ENCODE data around the gene TMEM203. TPM values are rescaled to one million over a fixed set of nuclear protein-coding genes. Genes with fewer than 3 reads are reported as not detected.

The TMEM203 gene
- total and polyA plus RNA-seq, 10 of the 15 experiments (the other 5 are each of a cell fraction or from before 2014, with no cell fraction given), result 7.2 to 68.1 (median 33.8) TPM

DNA sequence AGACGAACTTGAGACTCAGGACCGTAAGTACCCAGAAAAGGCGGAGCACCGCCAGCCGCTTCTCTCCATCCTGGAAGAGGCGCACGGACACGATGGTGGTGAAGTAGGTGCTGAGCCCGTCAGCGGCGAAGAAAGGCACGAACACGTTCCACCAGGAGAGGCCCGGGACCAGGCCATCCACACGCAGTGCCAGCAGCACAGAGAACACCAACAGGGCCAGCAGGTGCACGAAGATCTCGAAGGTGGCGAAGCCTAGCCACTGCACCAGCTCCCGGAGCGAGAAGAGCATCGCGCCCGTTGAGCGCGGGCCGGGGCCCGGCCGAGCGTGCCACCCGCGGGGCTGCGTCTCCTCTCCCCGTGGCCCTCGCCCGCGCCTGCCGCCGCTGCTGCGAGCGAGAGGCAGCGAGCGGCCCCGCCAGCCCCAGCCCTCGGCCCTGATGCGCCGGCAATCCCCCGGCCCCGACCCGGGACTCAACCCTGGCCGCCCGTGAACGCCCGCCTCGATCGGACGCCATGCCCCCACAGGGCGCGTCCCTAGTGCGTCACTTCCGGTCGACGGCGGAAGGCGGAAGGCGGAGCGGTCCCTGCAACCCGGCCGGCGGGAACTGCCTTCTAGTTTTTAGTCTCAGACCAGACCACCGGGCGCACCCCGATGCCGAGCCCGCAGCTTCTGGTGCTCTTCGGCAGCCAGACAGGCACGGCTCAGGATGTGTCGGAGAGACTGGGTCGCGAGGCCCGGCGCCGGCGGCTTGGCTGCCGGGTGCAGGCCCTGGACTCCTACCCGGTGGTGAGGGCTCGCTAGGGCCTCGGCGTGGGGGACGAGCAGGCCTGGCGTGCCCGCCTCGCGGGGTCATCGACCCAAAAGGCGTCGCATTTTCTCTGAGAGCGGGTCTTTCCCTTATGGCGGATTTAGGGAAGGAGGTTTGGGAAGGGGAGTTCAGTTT, at the start of gene TMEM203, which contains the start of gene NDOR1 (continued):
- TF ChIP-seq EP300 (IDR thresholded peaks at IDR 0.05; ENCODE audit: borderline replicate concordance in 1 of 2, control insufficient read depth in 1 of 2, low read depth in 2 of 2, low read length in 2 of 2), result no peak
- TF ChIP-seq, protein P1, sequence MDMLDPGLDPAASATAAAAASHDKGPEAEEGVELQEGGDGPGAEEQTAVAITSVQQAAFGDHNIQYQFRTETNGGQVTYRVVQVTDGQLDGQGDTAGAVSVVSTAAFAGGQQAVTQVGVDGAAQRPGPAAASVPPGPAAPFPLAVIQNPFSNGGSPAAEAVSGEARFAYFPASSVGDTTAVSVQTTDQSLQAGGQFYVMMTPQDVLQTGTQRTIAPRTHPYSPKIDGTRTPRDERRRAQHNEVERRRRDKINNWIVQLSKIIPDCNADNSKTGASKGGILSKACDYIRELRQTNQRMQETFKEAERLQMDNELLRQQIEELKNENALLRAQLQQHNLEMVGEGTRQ (IDR thresholded peaks at IDR 0.05; ENCODE audit: borderline replicate concordance, low read depth, low read length), result no peak
- TF ChIP-seq NR2F1 (conservative IDR thresholded peaks at IDR 0.05), result peak; percentile 74
- TF ChIP-seq, protein P2, sequence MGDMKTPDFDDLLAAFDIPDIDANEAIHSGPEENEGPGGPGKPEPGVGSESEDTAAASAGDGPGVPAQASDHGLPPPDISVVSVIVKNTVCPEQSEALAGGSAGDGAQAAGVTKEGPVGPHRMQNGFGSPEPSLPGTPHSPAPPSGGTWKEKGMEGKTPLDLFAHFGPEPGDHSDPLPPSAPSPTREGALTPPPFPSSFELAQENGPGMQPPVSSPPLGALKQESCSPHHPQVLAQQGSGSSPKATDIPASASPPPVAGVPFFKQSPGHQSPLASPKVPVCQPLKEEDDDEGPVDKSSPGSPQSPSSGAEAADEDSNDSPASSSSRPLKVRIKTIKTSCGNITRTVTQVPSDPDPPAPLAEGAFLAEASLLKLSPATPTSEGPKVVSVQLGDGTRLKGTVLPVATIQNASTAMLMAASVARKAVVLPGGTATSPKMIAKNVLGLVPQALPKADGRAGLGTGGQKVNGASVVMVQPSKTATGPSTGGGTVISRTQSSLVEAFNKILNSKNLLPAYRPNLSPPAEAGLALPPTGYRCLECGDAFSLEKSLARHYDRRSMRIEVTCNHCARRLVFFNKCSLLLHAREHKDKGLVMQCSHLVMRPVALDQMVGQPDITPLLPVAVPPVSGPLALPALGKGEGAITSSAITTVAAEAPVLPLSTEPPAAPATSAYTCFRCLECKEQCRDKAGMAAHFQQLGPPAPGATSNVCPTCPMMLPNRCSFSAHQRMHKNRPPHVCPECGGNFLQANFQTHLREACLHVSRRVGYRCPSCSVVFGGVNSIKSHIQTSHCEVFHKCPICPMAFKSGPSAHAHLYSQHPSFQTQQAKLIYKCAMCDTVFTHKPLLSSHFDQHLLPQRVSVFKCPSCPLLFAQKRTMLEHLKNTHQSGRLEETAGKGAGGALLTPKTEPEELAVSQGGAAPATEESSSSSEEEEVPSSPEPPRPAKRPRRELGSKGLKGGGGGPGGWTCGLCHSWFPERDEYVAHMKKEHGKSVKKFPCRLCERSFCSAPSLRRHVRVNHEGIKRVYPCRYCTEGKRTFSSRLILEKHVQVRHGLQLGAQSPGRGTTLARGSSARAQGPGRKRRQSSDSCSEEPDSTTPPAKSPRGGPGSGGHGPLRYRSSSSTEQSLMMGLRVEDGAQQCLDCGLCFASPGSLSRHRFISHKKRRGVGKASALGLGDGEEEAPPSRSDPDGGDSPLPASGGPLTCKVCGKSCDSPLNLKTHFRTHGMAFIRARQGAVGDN (IDR thresholded peaks at IDR 0.05), result peak; percentile 71
- TF ChIP-seq, protein P3, sequence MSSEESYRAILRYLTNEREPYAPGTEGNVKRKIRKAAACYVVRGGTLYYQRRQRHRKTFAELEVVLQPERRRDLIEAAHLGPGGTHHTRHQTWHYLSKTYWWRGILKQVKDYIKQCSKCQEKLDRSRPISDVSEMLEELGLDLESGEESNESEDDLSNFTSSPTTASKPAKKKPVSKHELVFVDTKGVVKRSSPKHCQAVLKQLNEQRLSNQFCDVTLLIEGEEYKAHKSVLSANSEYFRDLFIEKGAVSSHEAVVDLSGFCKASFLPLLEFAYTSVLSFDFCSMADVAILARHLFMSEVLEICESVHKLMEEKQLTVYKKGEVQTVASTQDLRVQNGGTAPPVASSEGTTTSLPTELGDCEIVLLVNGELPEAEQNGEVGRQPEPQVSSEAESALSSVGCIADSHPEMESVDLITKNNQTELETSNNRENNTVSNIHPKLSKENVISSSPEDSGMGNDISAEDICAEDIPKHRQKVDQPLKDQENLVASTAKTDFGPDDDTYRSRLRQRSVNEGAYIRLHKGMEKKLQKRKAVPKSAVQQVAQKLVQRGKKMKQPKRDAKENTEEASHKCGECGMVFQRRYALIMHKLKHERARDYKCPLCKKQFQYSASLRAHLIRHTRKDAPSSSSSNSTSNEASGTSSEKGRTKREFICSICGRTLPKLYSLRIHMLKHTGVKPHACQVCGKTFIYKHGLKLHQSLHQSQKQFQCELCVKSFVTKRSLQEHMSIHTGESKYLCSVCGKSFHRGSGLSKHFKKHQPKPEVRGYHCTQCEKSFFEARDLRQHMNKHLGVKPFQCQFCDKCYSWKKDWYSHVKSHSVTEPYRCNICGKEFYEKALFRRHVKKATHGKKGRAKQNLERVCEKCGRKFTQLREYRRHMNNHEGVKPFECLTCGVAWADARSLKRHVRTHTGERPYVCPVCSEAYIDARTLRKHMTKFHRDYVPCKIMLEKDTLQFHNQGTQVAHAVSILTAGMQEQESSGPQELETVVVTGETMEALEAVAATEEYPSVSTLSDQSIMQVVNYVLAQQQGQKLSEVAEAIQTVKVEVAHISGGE (CRISPR knock-in tag; IDR thresholded peaks at IDR 0.05), result peak; percentile 57; the same call in 1 of the 2 replicates
- TF ChIP-seq GABPA (IDR thresholded peaks at IDR 0.05; ENCODE audit: low read depth), result peak; percentile 96
- TF ChIP-seq, protein P4, sequence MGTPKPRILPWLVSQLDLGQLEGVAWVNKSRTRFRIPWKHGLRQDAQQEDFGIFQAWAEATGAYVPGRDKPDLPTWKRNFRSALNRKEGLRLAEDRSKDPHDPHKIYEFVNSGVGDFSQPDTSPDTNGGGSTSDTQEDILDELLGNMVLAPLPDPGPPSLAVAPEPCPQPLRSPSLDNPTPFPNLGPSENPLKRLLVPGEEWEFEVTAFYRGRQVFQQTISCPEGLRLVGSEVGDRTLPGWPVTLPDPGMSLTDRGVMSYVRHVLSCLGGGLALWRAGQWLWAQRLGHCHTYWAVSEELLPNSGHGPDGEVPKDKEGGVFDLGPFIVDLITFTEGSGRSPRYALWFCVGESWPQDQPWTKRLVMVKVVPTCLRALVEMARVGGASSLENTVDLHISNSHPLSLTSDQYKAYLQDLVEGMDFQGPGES (IDR thresholded peaks at IDR 0.05), result no peak
- peak; percentile 35; the same call in 1 of the 2 replicates for TF ChIP-seq STAT1 (conservative IDR thresholded peaks at IDR 0.05)
- peak; percentile 77 for TF ChIP-seq HDAC6 (IDR thresholded peaks at IDR 0.05; ENCODE audit: unreplicated experiment)
- TF ChIP-seq TARDBP (IDR thresholded peaks at IDR 0.05; ENCODE audit: borderline replicate concordance), result peak; percentile 64; the same call in 1 of the 2 replicates
- no peak for TF ChIP-seq SREBF1 (IDR thresholded peaks at IDR 0.05; ENCODE audit: low read length)
- TF ChIP-seq, protein P5, sequence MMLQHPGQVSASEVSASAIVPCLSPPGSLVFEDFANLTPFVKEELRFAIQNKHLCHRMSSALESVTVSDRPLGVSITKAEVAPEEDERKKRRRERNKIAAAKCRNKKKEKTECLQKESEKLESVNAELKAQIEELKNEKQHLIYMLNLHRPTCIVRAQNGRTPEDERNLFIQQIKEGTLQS (IDR thresholded peaks at IDR 0.05; ENCODE audit: borderline replicate concordance, extremely low read depth, low read depth, low read length), result peak; percentile 79; the same call in 1 of the 2 replicates
- TF ChIP-seq, protein P6, sequence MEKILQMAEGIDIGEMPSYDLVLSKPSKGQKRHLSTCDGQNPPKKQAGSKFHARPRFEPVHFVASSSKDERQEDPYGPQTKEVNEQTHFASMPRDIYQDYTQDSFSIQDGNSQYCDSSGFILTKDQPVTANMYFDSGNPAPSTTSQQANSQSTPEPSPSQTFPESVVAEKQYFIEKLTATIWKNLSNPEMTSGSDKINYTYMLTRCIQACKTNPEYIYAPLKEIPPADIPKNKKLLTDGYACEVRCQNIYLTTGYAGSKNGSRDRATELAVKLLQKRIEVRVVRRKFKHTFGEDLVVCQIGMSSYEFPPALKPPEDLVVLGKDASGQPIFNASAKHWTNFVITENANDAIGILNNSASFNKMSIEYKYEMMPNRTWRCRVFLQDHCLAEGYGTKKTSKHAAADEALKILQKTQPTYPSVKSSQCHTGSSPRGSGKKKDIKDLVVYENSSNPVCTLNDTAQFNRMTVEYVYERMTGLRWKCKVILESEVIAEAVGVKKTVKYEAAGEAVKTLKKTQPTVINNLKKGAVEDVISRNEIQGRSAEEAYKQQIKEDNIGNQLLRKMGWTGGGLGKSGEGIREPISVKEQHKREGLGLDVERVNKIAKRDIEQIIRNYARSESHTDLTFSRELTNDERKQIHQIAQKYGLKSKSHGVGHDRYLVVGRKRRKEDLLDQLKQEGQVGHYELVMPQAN (conservative IDR thresholded peaks at IDR 0.05), result peak; percentile 96
- no peak for TF ChIP-seq FOXK2 (IDR thresholded peaks at IDR 0.05)
- TF ChIP-seq SIX5 (IDR thresholded peaks at IDR 0.05; ENCODE audit: low read depth, low read length, severe bottlenecking), result peak; percentile 67

Measured in GM12878 (cell line).